Measurements from ENCODE around the gene DNPH1. TPM values are rescaled to one million over a fixed set of nuclear protein-coding genes. Genes with fewer than 3 reads are reported as not detected.

The DNPH1 gene
- total and polyA plus RNA-seq, 11 donors = 18.9 to 63.7 (median 29.7) TPM

DNA sequence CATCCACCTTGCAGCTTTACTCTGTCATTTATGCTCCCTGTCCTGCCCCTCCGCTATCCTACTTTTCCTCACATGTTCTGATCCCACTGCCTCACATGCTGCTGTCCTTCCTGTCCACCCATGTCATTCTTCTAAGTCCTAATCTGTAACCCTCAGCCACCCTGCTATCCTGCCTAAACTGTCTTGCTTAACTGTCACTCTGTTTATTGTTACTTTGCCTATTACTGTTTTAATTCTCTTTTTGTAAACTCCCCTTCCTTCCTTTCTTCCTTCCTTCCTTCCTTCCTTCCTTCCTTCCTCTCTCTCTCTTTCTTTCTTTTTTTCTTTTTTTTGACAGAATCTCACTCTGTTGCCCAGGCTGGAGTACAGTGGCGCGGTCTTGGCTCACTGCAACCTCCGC is 45.8 kb downstream of the DNPH1 start:
- Histone ChIP-seq H3K27me3 (no peaks in the 10 kb centered on the region), H3K4me1 (peaks cover 4 to 29% (median 17%) of the 10 kb centered on the region in 12 donors), H3K9me3 (no peaks in the 10 kb centered on the region), H3K4me3 (peak overlapping the region in 2 of 12 donors; percentile 85 to 89), H3K36me3 (peaks cover 0 to 65% (median 59%) of the 10 kb centered on the region in 9 donors), H3K27ac (no peak overlapping the region)
- ATAC-seq (no peak), DNase-seq (no peak)
- 95 to 98% (median 97%) methylated on average over 4 of the region's 4 CpGs for WGBS, 4 donors
- intact Hi-C loops (cut with DNase I) = loop anchor here in 2 of 10 donors (5.0 to 10.0 kb wide), 2 partner anchors 44 to 171 kb away; partner anchors contain the start of gene DNPH1 (in 1 of the 2)
- TF ChIP-seq POLR2A (IDR thresholded peaks at IDR 0.05) = no peak
- TF ChIP-seq, protein P1, sequence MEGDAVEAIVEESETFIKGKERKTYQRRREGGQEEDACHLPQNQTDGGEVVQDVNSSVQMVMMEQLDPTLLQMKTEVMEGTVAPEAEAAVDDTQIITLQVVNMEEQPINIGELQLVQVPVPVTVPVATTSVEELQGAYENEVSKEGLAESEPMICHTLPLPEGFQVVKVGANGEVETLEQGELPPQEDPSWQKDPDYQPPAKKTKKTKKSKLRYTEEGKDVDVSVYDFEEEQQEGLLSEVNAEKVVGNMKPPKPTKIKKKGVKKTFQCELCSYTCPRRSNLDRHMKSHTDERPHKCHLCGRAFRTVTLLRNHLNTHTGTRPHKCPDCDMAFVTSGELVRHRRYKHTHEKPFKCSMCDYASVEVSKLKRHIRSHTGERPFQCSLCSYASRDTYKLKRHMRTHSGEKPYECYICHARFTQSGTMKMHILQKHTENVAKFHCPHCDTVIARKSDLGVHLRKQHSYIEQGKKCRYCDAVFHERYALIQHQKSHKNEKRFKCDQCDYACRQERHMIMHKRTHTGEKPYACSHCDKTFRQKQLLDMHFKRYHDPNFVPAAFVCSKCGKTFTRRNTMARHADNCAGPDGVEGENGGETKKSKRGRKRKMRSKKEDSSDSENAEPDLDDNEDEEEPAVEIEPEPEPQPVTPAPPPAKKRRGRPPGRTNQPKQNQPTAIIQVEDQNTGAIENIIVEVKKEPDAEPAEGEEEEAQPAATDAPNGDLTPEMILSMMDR (IDR thresholded peaks at IDR 0.05) = no peak

DNA sequence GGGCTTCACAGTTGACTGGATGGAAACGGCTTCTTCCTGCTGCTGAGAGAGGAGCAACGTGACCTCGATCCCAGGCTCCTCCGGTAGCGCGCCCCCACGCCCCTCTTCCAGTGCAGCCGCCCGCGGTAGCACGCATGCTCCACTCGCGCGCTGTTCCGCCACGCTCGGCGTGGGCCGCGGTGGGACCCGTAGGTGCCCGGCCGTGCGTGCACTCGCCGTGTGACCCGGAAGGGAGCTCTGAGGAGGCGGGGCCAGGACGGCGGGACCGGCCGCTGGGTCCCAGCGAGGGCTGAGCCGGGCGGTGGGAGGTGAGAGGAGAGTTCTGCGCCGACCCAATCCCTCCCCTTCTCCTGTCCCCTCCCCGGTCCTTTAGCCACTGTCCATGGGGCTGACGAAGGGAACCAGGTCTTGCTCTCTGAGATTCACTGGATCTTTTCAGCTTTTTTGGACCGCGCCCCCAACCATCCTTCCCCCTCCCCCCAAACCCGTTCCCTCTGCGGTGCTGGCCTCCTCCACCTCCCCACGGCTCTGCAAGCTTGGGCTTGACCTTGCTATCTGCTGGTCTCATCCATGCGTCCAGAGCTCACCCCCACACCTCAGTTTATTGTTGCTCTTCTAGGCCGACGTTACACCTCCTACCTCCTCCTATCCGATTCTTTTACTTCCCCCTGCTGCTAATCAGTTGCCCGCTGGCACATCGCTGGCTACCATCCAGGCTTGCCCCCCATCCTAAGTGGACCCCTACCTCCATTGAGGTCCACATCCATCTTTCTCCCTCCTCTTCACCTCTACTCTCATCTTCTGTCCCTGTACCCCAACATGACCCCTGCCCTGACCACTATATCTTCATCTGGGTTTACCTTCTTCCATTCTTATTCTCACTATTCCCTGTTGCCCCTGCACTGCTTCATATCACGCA is 47.1 kb downstream of the DNPH1 start, which contains the start of gene CUL9:
CUL9 (plus strand) TSS at position 255 of the 919 bp plus-strand sequence. CDS start 2,115 bp downstream, outside the sequence.
- intact Hi-C loops (cut with DNase I) = loop anchor here in 2 of 10 donors (5.0 to 10.0 kb wide), 2 partner anchors 45 to 173 kb away; partner anchors contain the start of gene DNPH1 (in 1 of the 2)
- ATAC-seq (peak; percentile 88 to 99 (median 98)), DNase-seq (peak; percentile 88 to 94 (median 90))
- TF ChIP-seq, protein P1 (IDR thresholded peaks at IDR 0.05) = no peak
- TF ChIP-seq POLR2A (IDR thresholded peaks at IDR 0.05) = peak in 1 of 2 donors; percentile 72
- Histone ChIP-seq H3K36me3 (peaks cover 0 to 65% (median 59%) of the 10 kb centered on the region in 9 donors), H3K27ac (peak within 1 kb of the TSS; percentile 16 to 85 (median 70)), H3K27me3 (no peaks in the 10 kb centered on the region), H3K4me3 (peak within 1 kb of the TSS; percentile 47 to 94 (median 82)), H3K9me3 (no peaks in the 10 kb centered on the region), H3K4me1 (peaks cover 4 to 29% (median 17%) of the 10 kb centered on the region in 12 donors)
- 1% methylated on average over 41 to 51 of the region's 51 CpGs for WGBS, 4 donors

DNA sequence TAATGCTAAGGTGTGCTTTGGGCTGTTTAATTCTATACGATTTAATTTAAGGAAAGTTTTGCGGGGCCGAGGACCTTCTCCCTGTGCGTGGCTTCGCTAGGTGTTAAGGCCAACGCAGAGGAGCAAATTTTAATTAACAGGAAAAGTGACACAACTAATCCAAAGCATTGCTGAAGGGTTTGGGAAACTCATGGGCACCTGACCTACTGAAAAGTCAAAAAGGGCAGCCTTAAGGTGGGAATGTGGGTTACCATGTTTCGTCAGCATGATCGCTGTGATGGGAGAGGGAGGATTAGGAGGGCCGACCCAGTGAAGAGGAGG is 47.7 kb downstream of the DNPH1 start:
- ATAC-seq = no peak
- H3K27me3 ChIP-seq = no peaks in the 10 kb centered on the region
- no peak for DNase-seq
- peak overlapping the region; percentile 47 to 94 (median 82) for H3K4me3 ChIP-seq
- WGBS, 4 donors = 40 to 47% (median 42%) methylated on average over 9 of the region's 9 CpGs
- H3K9me3 ChIP-seq = no peaks in the 10 kb centered on the region
- H3K27ac ChIP-seq = peak overlapping the region; percentile 16 to 85 (median 70)
- H3K36me3 ChIP-seq = peaks cover 0 to 65% (median 59%) of the 10 kb centered on the region in 9 donors
- TF ChIP-seq POLR2A (IDR thresholded peaks at IDR 0.05) = no peak
- TF ChIP-seq, protein P1 (IDR thresholded peaks at IDR 0.05) = no peak
- intact Hi-C loops (cut with DNase I) = loop anchor here in 2 of 10 donors (5.0 to 10.0 kb wide), 2 partner anchors 46 to 173 kb away; partner anchors contain the start of gene DNPH1 (in 1 of the 2)
- H3K4me1 ChIP-seq = peaks cover 4 to 29% (median 17%) of the 10 kb centered on the region in 12 donors

DNA sequence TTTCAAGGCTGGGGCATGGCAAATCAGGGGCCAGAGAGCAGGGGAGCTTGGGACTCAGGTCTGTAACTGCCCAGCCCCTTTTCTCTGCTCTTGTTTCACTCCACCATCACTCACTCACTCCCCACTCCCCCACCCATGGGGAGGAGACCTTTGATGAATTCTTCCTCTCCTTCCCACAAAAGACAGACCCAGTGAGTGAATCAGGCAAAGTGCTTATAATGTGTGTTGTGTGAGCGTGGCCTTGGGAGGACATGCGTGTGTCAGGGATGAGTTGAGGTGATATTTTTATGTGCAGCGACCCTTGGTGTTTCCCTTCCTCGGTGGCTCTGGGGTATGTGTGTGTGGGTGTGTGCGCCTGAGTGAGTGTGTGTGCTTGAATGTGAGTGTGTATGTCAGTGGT is 48.3 kb downstream of the DNPH1 start:
- Histone ChIP-seq H3K27me3 (no peaks in the 10 kb centered on the region), H3K9me3 (no peaks in the 10 kb centered on the region), H3K27ac (peak overlapping the region in 1 of 12 donors; percentile 85), H3K4me1 (peaks cover 4 to 32% (median 18%) of the 10 kb centered on the region in 12 donors), H3K4me3 (no peak overlapping the region), H3K36me3 (peaks cover 0 to 65% (median 59%) of the 10 kb centered on the region in 9 donors)
- peak in 1 of 5 donors; percentile 22 for DNase-seq
- WGBS, 4 donors = 66 to 80% (median 68%) methylated on average over 5 of the region's 5 CpGs
- intact Hi-C loops (cut with DNase I) = loop anchor here in 2 of 10 donors (5.0 to 10.0 kb wide), 2 partner anchors 46 to 174 kb away; partner anchors contain the start of gene DNPH1 (in 1 of the 2)
- TF ChIP-seq, protein P1 (IDR thresholded peaks at IDR 0.05) = no peak
- TF ChIP-seq POLR2A (IDR thresholded peaks at IDR 0.05) = no peak
- no peak for ATAC-seq
